Activated naive CD4-positive, alpha-beta T cell treated with anti-CD3 and anti-CD28 coated beads for 36 hours (primary cell): ENCODE results near the gene TPST1. TPM values are rescaled to one million over a fixed set of nuclear protein-coding genes. Genes with fewer than 3 reads are reported as not detected.

Experiments
- CTCF ChIA-PET: fragments of 350-600 bp; sonication (Branson Sonifier 250); formaldehyde crosslinking; loops from one replicate; lab custom pipeline; 2021; ENCODE audit warnings: antibody characterized with exemption; lab: Charles Lee
- DNase-seq: peaks from one replicate; pipeline ENCODE4 v3.0.0-alpha.2; 2020
- H3K27ac Mint-ChIP-seq: one replicate; pipeline ENCODE4 v1.8.0; 2021; ENCODE audit warnings: mild to moderate bottlenecking, mixed read lengths
- H3K27me3 Mint-ChIP-seq: one replicate; pipeline ENCODE4 v1.8.0; 2021; ENCODE audit warnings: low read depth, mixed read lengths
- H3K36me3 Mint-ChIP-seq: one replicate; pipeline ENCODE4 v1.8.0; 2021; ENCODE audit warnings: low read depth, mixed read lengths
- H3K4me1 Mint-ChIP-seq: one replicate; pipeline ENCODE4 v1.8.0; 2021; ENCODE audit warnings: low read depth, mixed read lengths
- H3K4me3 Mint-ChIP-seq: one replicate; pipeline ENCODE4 v1.8.0; 2021; ENCODE audit warnings: mild to moderate bottlenecking, moderate library complexity, mixed read lengths
- H3K9me3 Mint-ChIP-seq: one replicate; pipeline ENCODE4 v1.8.0; 2021; ENCODE audit warnings: mixed read lengths
- intact Hi-C: fragments of 100-400 bp; cut with micrococcal nuclease; formaldehyde crosslinking; loops from one replicate; pipeline ENCODE4 v1.15.1; 2023
- total RNA-seq, 2 experiments: library from RNA; stranded (reverse); gene quantifications; one replicate each; pipeline ENCODE4 v1.2.3, GENCODE V29; 2021

TPST1 gene
- total RNA-seq, 2 experiments from 2014 or later, result 1.9 to 3.8 TPM

GRCh38 chr7:66193146-66193725 lies 11.9 kb upstream of the TPST1 start:
- CTCF ChIA-PET, result no interaction called here
- H3K27ac Mint-ChIP-seq, result no peak overlapping the region
- no peaks in the 10 kb centered on the region for H3K4me1 Mint-ChIP-seq
- H3K9me3 Mint-ChIP-seq, result no peaks in the 10 kb centered on the region
- H3K36me3 Mint-ChIP-seq, result no peaks in the 10 kb centered on the region
- DNase-seq, result no peak
- H3K4me3 Mint-ChIP-seq, result no peak overlapping the region
- H3K27me3 Mint-ChIP-seq, result no peaks in the 10 kb centered on the region
- intact Hi-C loops, result no loop called here

- H3K9me3 Mint-ChIP-seq, result no peaks in the 10 kb centered on the region
- no peaks in the 10 kb centered on the region for H3K36me3 Mint-ChIP-seq
- CTCF ChIA-PET, result interaction anchor here (0.6 kb wide), 1 partner anchor 119 kb away, joined by 6 read pairs; no protein-coding TSS in a partner anchor
- peaks cover 5% of the 10 kb centered on the region for H3K4me1 Mint-ChIP-seq
- H3K4me3 Mint-ChIP-seq, result no peak overlapping the region
- H3K27ac Mint-ChIP-seq, result no peak overlapping the region
- intact Hi-C loops, result no loop called here
- DNase-seq, result no peak
- H3K27me3 Mint-ChIP-seq, result peaks cover 3% of the 10 kb centered on the region
Observed at GRCh38 chr7:66198469-66198868, 6.7 kb upstream of the TPST1 start.

GRCh38 chr7:66198956-66199355 lies 6.2 kb upstream of the TPST1 start:
- peaks cover 5% of the 10 kb centered on the region for H3K4me1 Mint-ChIP-seq
- intact Hi-C loops, result no loop called here
- H3K27me3 Mint-ChIP-seq, result peaks cover 3% of the 10 kb centered on the region
- H3K27ac Mint-ChIP-seq, result no peak overlapping the region
- DNase-seq, result no peak
- CTCF ChIA-PET, result no interaction called here
- H3K9me3 Mint-ChIP-seq, result no peaks in the 10 kb centered on the region
- H3K36me3 Mint-ChIP-seq, result no peaks in the 10 kb centered on the region
- no peak overlapping the region for H3K4me3 Mint-ChIP-seq

GRCh38 chr7:66202441-66202840 lies 2.7 kb upstream of the TPST1 start:
- DNase-seq, result no peak
- Mint-ChIP-seq H3K36me3 (no peaks in the 10 kb centered on the region), H3K4me3 (no peak overlapping the region), H3K4me1 (peaks cover 23% of the 10 kb centered on the region), H3K27me3 (peaks cover 13% of the 10 kb centered on the region), H3K27ac (no peak overlapping the region), H3K9me3 (no peaks in the 10 kb centered on the region)
- CTCF ChIA-PET, result interaction anchor here (2.0 kb wide), 1 partner anchor 9 kb away, joined by 5 read pairs; no protein-coding TSS in a partner anchor
- intact Hi-C loops, result loop anchor here (10.0 kb wide), 1 partner anchor 792 kb away; the partner anchor contains the start of genes SBDS and TYW1

GRCh38 chr7:66205741-66206090 lies 582 bp downstream of the TPST1 start:
- H3K4me1 Mint-ChIP-seq, result peaks cover 29% of the 10 kb centered on the region
- H3K9me3 Mint-ChIP-seq, result no peaks in the 10 kb centered on the region
- H3K27me3 Mint-ChIP-seq, result peaks cover 13% of the 10 kb centered on the region
- peak overlapping the region; percentile 88 for H3K4me3 Mint-ChIP-seq
- no peak overlapping the region for H3K27ac Mint-ChIP-seq
- CTCF ChIA-PET, result interaction anchor here (1.5 to 2.2 kb wide), 2 partner anchors 9 to 208 kb away, joined by 5 to 6 read pairs; no protein-coding TSS in a partner anchor
- peak; percentile 12 for DNase-seq
- H3K36me3 Mint-ChIP-seq, result no peaks in the 10 kb centered on the region
- intact Hi-C loops, result loop anchor here (2.0 to 10.0 kb wide), 6 partner anchors 88 to 789 kb away; partner anchors contain the start of genes ASL, GUSB, SBDS and TYW1

DNA sequence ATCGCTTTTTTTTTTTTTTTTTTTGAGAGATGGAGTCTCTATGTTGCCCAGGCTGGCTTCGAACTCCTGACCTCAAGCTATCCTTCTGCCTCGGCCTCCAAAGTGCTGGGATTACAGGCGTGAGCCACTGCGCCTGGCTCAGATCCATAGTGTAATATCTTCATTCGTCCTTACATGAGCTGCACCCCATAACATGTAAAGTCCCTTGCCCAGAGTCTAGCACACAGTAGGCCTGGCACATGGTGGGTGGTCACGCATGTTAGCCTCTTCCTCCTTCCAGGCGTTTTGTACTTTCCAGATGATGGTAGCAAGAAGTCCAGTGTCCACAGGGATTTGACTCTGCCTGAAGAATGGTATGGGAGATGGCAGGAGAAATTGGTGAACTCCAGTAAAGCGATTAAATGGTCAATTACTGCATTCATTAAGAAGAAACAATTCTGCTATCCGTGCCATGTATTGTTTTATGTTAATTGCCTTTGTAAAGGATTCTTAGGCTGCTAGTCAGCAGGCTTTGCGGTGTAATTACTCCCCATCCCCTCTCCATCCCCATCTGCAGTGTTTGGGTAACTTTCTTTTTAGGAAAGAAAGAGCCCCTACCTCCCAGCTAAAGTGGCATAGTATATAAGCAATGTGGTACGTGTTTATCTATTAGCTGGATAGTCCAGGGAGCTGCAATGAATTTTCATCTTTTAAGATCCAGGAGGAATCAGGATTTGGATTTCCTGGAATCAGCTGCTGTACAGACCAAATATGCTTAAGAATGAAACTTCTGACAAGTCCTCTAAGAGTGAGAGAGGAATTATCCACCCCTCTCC lies 1.2 kb downstream of the TPST1 start:
- Mint-ChIP-seq H3K4me3 (peak overlapping the region; percentile 88), H3K27ac (no peak overlapping the region), H3K4me1 (peaks cover 29% of the 10 kb centered on the region), H3K9me3 (no peaks in the 10 kb centered on the region), H3K36me3 (no peaks in the 10 kb centered on the region), H3K27me3 (peaks cover 10% of the 10 kb centered on the region)
- intact Hi-C loops, result loop anchor here (5.0 to 10.0 kb wide), 4 partner anchors 89 to 788 kb away; partner anchors contain the start of genes SBDS, TYW1 and VKORC1L1
- CTCF ChIA-PET, result interaction anchor here (1.5 to 2.2 kb wide), 2 partner anchors 8 to 207 kb away, joined by 5 to 6 read pairs; no protein-coding TSS in a partner anchor
- DNase-seq, result no peak

- no peaks in the 10 kb centered on the region for H3K36me3 Mint-ChIP-seq
Observed at GRCh38 chr7:66206934-66207240, 1.8 kb downstream of the TPST1 start.

DNA sequence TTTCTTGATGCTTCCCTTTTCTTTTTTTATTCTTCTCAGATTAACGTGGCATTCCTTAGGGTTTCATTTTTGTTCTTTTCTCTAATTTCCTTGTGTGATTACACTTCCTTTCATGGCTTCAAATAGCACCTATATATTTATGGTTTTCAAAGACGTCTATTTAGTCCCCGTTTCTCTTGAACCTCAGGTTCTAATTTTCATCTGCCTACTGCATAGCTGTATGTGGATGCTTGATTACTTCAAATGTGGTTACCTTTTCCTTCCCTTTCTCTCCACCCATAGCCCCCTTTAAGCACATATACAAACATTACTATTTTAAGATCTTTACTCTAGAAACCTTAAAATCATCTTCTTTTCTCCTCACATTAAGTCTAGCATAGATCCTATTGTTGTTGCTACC lies 2.4 kb downstream of the TPST1 start:
- Mint-ChIP-seq H3K4me3 (peak overlapping the region; percentile 1), H3K9me3 (no peaks in the 10 kb centered on the region), H3K4me1 (peaks cover 27% of the 10 kb centered on the region), H3K27ac (no peak overlapping the region), H3K27me3 (peaks cover 10% of the 10 kb centered on the region), H3K36me3 (no peaks in the 10 kb centered on the region)
- CTCF ChIA-PET, result interaction anchor here (2.2 kb wide), 1 partner anchor 206 kb away, joined by 6 read pairs; no protein-coding TSS in a partner anchor
- intact Hi-C loops, result loop anchor here (5.0 to 10.0 kb wide), 4 partner anchors 90 to 787 kb away; partner anchors contain the start of genes SBDS, TYW1 and VKORC1L1
- no peak for DNase-seq

More at GRCh38 chr7:66206934-66207240, 1.8 kb downstream of the TPST1 start:
- intact Hi-C loops, result loop anchor here (5.0 to 10.0 kb wide), 4 partner anchors 90 to 788 kb away; partner anchors contain the start of genes SBDS, TYW1 and VKORC1L1
- Mint-ChIP-seq H3K27me3 (peaks cover 10% of the 10 kb centered on the region), H3K27ac (no peak overlapping the region), H3K9me3 (no peaks in the 10 kb centered on the region), H3K4me3 (no peak overlapping the region), H3K4me1 (peaks cover 29% of the 10 kb centered on the region)
- CTCF ChIA-PET, result interaction anchor here (2.2 kb wide), 1 partner anchor 207 kb away, joined by 6 read pairs; no protein-coding TSS in a partner anchor
- no peak for DNase-seq

DNA sequence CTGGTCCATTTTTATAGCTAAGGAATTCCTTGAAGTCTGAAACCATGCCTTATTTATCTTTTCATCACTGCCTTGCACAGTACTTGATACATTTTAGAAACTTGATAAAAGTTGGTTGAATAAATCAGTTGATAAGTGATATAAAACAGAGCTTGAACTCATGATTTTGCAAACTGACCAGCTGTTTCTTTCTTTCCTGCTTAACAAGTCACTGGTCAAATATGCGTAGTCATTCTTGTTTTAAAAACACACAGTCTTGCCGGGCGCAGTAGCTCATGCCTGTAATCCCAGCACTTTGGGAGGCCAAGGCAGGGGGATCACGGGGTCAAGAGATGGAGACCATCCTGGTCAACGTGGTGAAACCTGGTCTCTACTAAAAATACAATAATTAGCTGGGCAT lies 6.3 kb downstream of the TPST1 start:
- H3K4me3 Mint-ChIP-seq, result no peak overlapping the region
- H3K27ac Mint-ChIP-seq, result no peak overlapping the region
- CTCF ChIA-PET, result interaction anchor here (0.7 to 1.7 kb wide), 2 partner anchors 9 to 125 kb away, joined by 4 to 5 read pairs; no protein-coding TSS in a partner anchor

GRCh38 chr7:66213637-66214036 lies 8.5 kb downstream of the TPST1 start:
- no peak overlapping the region for H3K27ac Mint-ChIP-seq

More for the DNA sequence above, 6.3 kb downstream of the TPST1 start:
- Mint-ChIP-seq H3K4me1 (peaks cover 30% of the 10 kb centered on the region), H3K36me3 (no peaks in the 10 kb centered on the region), H3K27me3 (peaks cover under 1% of the 10 kb centered on the region), H3K9me3 (no peaks in the 10 kb centered on the region)
- no peak for DNase-seq
- intact Hi-C loops, result no loop called here

GRCh38 chr7:66216687-66217086 lies 11.6 kb downstream of the TPST1 start:
- Mint-ChIP-seq H3K9me3 (no peaks in the 10 kb centered on the region), H3K36me3 (no peaks in the 10 kb centered on the region), H3K4me3 (no peak overlapping the region), H3K4me1 (peaks cover 14% of the 10 kb centered on the region), H3K27ac (no peak overlapping the region), H3K27me3 (no peaks in the 10 kb centered on the region)
- intact Hi-C loops, result no loop called here
- CTCF ChIA-PET, result no interaction called here
- DNase-seq, result no peak

More at GRCh38 chr7:66213637-66214036, 8.5 kb downstream of the TPST1 start:
- Mint-ChIP-seq H3K4me3 (no peak overlapping the region), H3K36me3 (no peaks in the 10 kb centered on the region), H3K27me3 (no peaks in the 10 kb centered on the region), H3K9me3 (no peaks in the 10 kb centered on the region), H3K4me1 (peaks cover 14% of the 10 kb centered on the region)
- CTCF ChIA-PET, result no interaction called here
- intact Hi-C loops, result no loop called here
- no peak for DNase-seq

GRCh38 chr7:66219805-66220204 lies 14.7 kb downstream of the TPST1 start:
- no peak overlapping the region for H3K4me3 Mint-ChIP-seq
- H3K9me3 Mint-ChIP-seq, result no peaks in the 10 kb centered on the region
- no peaks in the 10 kb centered on the region for H3K36me3 Mint-ChIP-seq
- CTCF ChIA-PET, result no interaction called here
- H3K27me3 Mint-ChIP-seq, result no peaks in the 10 kb centered on the region
- no peak for DNase-seq
- H3K27ac Mint-ChIP-seq, result no peak overlapping the region
- H3K4me1 Mint-ChIP-seq, result peaks cover 4% of the 10 kb centered on the region
- intact Hi-C loops, result no loop called here
